ENCODE data around the gene MRPS14. TPM values are rescaled to one million over a fixed set of nuclear protein-coding genes. Genes with fewer than 3 reads are reported as not detected.
"Not testable (repeated sequence)": the region's sequence is repeated elsewhere in the genome, so short reads cannot be mapped to it uniquely, and the experiment has no call there.

Gene MRPS14
- total RNA-seq, 1 donor from 2014 or later = 27.8 TPM

DNA sequence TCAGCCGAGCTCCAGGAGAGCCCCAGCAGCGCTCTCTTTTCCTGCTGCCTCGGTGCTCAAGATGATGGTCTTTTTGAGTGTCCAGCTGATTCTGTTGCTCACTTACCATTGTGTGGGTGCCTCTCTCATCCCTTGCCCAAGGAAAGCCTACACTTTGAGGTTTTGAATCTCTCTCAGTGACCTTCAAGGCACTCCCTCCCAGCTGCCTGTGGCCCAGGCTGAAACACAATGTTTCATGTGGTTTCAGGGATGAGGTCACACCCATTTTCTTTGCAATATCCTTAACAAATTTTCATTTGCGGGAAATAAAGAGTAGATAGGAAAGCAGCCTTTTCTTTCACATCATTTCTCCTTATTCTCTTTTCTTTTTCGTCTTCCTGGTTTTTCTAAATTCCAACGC is 12.6 kb upstream of the MRPS14 start:
- DNase-seq (no peak), ATAC-seq (ENCODE audit: poor library complexity) (no peak)
- intact Hi-C loops (cut with DNase I) = loop anchor here (10.0 kb wide), 1 partner anchor 289 kb away; no protein-coding TSS in a partner anchor

DNA sequence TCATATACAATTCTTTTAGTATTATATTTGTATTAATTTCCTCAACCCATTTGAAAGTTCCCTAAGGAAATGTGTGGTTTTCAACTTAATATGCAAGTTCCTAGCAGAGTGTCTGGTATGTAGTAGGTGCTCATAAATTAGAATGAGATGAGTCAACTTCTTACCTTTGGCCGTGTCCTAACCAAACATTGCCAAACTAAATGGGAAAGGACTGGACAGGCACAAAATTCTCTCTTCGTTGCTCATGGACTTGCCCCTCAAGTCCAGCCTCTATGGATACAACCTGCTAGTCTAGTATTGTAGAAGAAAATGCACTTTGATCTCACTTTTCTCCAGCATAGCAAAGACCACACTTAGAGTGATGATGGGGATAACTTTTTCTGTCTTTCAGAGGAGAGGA is 11.6 kb upstream of the MRPS14 start:
- DNase-seq = no peak
- no peak for ATAC-seq (ENCODE audit: poor library complexity)
- intact Hi-C loops (cut with DNase I) = loop anchor here (5.0 to 10.0 kb wide), 2 partner anchors 93 to 290 kb away; no protein-coding TSS in a partner anchor

DNA sequence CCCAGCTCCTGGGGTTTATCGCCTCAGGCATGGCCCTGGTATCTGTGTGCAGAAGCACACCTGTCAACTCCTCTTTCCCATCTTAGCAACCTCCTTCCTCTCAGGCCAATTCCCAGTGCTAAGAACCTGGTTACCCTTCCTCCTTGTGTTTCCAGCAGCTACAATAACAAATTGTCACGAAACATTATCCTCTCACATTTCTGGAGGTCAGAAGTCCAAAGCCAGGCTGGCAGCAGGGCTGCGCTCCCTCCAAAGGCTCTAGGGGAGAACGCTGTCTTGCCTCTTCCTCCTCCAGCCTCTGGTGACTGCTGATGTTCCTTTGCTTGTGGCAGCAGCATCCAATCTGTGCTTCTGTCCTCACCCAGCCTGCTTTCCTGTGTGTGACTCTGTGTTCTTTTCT is 10.7 kb upstream of the MRPS14 start:
- no peak for DNase-seq
- intact Hi-C loops (cut with DNase I) = loop anchor here (5.0 to 10.0 kb wide), 2 partner anchors 93 to 291 kb away; no protein-coding TSS in a partner anchor
- ATAC-seq (ENCODE audit: poor library complexity) = no peak

DNA sequence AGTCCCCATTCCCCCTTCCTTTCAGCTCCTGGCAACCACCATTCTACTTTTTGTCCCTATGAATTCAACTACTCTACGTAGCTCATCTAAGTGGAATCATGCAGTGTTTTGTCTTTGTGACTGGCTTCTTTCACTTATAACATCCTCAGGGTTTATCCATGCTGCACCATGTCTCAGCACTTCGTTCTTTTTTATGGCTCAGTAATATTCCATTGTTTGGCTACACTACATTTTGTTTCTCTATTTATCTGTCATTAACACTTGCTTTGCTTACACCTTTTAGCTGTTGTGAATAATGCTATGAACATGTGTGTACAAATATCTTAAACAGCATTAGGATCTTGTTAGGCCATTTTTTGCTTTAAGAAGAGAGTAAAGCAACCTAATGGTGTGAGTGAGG is 1.5 kb upstream of the MRPS14 start:
- DNase-seq = no peak
- no peak for ATAC-seq (ENCODE audit: poor library complexity)
- intact Hi-C loops (cut with DNase I) = no loop called here

DNA sequence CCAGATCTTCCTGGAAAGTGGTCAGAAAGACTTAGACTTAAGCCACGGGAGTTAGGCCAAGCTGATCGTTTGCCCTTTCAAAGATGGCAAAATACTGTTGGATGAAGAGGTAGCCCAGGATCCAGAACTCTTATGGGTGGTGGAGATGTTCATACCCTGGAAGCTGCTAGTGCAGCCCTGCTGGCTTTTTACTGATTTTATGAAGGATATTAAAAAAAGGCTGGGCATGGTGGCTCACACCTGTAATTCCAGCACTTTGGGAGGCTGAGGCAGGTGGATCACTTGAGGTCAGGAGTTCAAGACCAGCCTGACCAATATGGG is 657 bp upstream of the MRPS14 start:
- ATAC-seq (ENCODE audit: poor library complexity); intact Hi-C loops (cut with DNase I); DNase-seq: not testable (repeated sequence)

DNA sequence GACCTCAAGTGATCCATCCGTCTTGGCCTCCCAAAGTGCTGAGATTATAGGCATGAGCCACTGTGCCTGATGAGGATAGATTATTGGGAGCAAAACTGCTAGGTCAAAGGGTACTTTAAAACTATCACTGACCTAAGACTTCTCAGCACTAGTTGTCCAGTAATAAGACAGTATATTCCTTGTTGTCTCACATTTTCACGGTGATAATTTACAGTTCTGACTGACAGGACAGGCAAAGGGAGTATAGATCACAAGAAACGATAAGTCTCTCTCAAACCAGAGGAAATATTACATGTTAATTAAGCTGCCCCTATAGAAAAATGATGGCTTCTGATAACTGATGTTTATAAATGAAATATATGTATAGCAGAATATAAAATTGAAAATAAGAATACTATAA is 3.7 kb downstream of the MRPS14 start:
- DNase-seq = no peak
- intact Hi-C loops (cut with DNase I) = no loop called here
- ATAC-seq (ENCODE audit: poor library complexity) = no peak

DNA sequence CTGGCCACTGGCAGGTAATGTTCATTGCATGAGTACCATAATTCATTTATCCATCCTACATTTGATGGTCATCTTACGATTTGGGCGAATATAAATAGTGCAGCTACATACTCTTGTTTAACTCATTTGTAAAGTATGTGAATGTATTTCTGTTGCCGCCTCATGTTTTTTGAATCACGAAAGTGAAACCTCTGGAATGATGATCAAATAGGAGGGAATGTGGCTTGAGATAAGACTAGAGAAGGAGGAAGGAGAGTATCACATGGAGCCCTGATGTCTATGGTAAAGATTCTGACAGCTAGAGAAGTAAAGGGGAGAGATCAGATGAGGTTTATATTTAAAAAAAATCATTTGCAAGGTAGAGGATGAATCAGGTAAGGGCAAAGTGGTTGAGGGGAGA is 8.0 kb downstream of the MRPS14 start:
- DNase-seq (no peak), ATAC-seq (ENCODE audit: poor library complexity) (no peak)
- intact Hi-C loops (cut with DNase I) = no loop called here

DNA sequence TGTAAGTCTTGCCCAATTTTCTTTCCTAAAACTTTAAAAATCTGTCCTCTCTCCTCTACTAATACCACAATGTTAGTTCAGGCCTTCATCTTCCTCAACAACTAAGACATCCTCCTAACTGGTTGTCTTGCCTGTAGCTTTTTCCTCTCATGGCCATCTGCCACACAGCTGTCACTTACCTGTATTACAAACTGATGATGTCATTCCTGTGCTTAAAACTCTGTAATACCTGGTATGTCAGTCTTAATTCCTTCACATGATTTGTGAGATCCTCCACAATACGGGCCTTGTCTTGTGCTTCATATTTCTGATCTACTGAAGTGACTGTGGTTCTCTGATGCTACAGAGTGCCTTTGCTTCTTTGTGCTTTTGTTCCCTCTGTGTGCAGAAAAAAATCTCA is 9.8 kb downstream of the MRPS14 start:
- ATAC-seq (ENCODE audit: poor library complexity) = no peak
- intact Hi-C loops (cut with DNase I) = no loop called here
- no peak for DNase-seq

DNA sequence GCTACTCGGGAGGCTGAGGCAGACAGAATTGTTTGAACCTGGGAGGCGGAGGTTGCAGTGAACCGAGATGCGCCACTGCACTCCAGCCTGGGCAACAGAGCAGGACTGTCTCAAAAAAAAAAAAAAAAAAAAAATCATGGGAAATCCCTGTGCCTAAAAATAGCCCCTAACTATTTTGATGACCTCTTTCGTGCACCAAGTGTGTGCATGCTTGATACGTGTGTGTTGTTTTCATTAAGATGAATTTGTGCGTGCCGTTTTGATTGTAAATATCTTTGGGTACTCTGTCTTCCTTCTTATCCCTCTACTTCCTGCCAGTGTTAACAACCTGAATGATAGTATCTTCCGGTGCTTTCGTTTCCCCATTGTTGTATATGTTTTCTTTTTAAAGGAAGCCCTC is 13.7 kb downstream of the MRPS14 start:
- ATAC-seq (ENCODE audit: poor library complexity) (peak; percentile 27), DNase-seq (no peak)
- intact Hi-C loops (cut with DNase I) = no loop called here

DNA sequence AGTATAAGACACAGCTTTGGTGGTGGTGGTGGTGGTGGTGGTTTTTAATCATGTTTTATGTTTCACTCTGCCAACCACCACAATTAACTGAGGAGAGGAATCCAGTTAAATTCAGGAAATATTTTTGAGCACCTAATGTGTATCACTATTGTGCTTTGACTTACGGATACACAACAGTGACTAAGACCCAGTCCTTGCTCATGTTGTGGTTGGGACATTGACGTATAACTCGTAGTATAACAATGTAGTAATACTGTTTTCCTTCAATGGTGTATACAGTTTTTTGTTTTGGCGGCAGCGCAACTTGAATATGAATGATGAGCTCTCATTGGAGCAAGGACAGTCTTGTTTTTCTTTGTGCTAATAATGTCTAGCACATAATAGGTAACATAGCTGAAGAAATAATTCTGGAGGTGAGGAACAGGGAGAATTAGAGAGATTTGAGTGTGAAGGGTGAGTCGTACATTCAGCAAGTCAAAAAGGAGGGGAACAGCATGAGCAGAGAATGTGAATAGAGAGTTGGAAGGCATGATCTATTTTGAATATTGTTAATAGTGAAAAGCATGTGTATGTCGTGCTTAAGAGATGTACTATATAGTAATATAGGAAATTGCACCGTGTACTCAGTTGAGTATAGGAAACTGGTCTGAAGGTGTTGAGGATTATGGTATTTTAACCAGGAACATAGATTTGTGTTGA is 18.0 kb downstream of the MRPS14 start:
- intact Hi-C loops (cut with DNase I) = no loop called here
- DNase-seq (no peak), ATAC-seq (ENCODE audit: poor library complexity) (no peak)

DNA sequence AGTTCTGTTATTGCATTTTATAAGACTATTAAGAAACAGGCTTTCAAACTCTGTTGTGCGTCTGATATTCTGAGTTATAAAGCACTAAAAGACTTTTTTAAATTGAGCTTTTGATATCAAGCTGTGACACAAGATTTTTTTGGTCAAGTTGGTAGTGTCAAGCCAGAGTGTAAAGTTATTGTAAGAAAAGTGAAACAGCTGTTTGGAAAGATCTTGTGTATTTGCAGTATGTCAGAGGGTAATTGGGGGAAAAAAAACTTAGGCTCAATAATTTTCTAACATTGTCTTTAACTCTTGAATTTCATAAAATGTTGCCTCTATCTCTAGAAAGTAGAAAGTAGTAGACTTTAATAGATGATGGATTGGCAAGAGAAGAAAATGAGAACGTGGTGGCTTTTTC is 19.7 kb downstream of the MRPS14 start:
- no peak for ATAC-seq (ENCODE audit: poor library complexity)
- intact Hi-C loops (cut with DNase I) = no loop called here

DNA sequence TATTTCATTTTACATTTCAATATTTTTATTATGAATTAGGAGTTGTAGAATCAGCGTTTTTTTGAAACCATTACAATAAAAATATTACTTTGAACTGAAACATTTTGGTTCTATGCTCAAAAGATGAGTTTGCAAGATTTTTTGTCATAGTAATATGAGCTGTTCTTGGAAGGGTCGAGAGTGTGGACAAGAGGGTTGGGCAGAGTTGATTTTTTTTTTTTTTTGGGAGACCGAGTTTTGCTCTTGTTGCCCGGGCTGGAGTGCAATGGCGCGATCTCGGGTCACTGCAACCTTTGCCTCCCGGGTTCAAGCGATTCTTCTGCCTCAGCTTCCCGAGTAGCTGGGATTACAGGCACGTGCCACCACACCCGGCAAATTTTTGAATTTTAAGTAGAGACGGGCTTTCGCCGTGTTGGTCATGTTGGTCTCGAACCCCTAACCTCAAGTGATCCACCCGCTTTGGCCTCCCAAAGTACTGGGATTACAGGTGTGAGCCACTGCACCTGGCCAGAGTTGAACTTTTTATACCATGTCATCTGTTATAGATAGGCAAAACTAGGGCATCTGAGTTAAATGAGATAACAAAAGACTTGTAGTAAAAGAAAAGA is 20.2 kb downstream of the MRPS14 start:
- intact Hi-C loops (cut with DNase I) = no loop called here
- no peak for DNase-seq
- ATAC-seq (ENCODE audit: poor library complexity) = no peak

More for the DNA sequence above, 19.7 kb downstream of the MRPS14 start:
- no peak for DNase-seq

DNA sequence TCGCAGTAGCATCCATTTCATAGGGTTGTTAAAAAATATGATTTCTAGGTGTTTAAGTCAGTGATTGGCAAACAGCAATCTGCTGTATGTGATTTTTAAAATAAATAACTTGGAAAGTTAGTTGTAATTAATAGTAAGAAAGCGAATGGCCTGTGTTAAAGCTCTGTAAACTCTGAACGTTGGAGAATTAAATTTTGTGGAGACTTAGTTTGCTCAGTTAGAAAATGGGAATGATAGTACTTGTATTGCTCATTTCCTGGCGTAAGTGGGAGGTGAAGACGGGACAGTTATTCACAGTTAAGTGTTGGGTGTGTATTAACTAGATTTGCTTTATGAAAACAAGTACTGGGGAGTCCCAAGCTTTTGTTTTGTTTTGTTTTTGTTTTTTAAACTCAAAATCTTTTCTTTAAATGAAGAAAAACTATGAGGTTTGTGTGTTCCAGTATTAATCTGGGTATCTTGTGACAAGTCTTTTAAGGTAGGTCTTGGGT is 22.5 kb downstream of the MRPS14 start:
- intact Hi-C loops (cut with DNase I) = no loop called here
- ATAC-seq (ENCODE audit: poor library complexity) (no peak), DNase-seq (no peak)

DNA sequence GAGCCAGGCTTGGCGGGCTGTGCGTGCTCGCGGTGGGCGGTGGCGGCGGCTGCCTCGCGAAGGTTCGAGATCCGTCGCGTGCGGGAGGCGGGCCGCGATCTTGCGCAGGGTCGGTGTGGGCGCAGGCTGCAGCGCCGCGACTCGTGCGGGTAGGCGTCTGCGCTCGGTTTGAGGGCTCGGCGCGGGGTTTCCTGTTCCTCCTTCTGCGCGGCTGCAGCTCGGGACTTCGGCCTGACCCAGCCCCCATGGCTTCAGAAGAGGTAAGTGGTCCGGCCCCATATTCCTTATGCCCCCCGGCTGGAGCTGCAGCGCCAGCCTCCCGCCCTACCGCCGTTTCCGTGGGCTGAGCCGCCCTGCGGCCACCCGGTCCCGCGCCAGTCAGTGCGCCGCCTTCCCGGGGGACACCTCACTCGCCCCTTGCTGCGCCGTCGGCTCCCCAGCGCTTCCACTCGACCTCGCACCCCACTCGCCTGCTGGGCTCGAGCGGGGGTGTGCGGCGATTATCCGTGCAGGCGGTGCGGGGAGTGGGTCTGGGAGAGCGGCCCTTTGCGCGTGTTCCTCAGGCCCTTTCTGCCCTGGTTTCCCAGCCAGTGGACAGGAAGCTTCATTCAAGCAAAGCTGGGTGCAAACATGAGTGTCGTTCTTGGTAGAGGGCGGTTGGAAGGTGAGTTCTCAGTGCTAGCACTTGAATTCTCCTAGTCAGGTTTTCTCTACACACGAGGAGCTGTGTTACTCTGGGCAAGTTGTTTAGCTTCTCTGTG is 23.1 kb downstream of the MRPS14 start, which contains the start of gene CACYBP:
TSS of gene CACYBP (plus strand) at position 12 of the 761 bp plus-strand sequence. CDS start at position 246, 234 bp downstream.
- DNase-seq (no peak), ATAC-seq (ENCODE audit: poor library complexity) (peak; percentile 28)
- intact Hi-C loops (cut with DNase I) = no loop called here

DNA sequence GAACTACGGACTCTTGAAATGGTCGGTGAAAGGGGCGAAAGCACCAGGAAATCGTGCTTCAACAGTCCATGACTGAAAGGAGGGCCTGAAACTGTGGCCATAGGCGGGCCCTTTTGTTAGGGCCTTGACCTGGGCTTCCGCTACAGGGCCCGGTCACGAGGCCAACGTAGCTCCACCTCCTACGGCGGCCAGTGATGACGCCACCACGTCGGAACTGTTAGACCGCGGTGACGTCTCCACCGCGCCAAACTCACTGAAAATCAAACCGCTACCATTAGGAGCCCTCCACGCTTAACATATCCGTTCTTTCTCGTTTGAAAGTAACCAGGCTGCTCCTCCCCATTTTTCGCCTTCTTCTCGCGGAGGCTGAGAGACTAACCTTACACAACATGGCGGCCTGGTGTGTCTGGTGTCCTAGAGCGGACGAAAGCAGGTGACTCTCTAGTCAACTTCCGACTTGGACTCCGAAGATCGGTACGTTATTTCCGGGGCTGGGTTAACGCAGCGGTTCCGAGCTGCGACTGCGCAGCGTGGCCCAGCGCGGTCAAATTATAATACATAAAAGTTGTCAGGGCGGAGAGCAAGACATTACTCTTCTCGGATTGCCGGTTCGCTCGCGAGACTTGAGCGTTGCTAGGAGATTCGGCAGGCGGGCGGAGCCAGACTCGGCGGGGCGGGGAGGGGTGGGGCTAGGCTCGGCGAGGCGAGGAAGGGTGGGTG is 23.8 kb downstream of the MRPS14 start:
- intact Hi-C loops (cut with DNase I) = no loop called here

DNA sequence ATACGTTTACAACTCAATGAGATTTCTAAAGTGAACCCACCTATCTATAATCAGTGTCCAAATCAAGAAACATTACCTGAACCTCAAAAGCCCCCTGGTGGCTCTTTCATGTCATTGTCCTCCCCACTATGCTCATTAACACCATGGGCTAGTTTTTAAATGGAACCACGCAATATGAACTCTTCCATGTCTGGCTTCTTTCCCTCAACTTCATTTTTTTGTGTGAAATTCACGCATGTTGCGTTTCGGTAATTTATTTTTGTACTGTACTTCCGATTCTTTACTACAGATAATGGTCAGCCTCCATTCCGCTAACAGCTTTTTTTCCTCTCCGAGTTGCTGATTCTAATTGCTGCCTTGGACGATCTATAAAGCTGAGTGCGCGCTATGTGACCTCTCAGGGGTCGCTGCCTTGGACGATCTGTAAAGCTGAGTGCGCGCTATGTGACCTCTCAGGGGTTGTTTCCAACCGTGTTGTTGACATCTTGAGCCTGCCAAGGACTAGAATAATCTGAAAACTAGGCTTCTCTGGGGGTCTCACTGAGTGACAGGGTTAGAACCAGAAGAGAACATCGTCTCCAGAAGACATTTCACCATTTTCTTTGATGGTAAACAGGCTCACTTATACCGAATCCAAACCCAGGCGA is 24.5 kb downstream of the MRPS14 start:
- intact Hi-C loops (cut with DNase I) = no loop called here
- no peak for DNase-seq
- peak; percentile 0 for ATAC-seq (ENCODE audit: poor library complexity)

More for the DNA sequence above, 23.8 kb downstream of the MRPS14 start:
- peak; percentile 92 for ATAC-seq (ENCODE audit: poor library complexity)
- peak; percentile 98 for DNase-seq

DNA sequence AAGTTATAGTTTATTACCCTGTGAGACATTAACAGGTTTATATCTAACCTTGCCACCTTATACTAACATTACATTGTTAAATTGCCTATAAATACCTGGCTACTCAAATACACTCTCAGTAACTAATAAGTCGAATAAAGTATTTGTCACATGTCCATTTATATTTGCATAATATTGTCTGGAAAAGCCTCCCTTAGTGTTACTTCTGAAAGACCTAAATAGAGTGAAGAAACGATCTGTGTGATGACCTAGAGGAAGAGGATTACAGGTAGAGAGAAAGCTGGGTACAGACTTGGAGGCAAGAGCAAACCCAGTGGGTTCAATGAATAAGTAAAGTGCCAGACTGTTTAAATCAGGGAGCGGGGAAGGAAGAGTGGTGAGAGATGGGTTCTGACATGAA is 26.2 kb downstream of the MRPS14 start:
- DNase-seq = no peak
- intact Hi-C loops (cut with DNase I) = no loop called here
- no peak for ATAC-seq (ENCODE audit: poor library complexity)

DNA sequence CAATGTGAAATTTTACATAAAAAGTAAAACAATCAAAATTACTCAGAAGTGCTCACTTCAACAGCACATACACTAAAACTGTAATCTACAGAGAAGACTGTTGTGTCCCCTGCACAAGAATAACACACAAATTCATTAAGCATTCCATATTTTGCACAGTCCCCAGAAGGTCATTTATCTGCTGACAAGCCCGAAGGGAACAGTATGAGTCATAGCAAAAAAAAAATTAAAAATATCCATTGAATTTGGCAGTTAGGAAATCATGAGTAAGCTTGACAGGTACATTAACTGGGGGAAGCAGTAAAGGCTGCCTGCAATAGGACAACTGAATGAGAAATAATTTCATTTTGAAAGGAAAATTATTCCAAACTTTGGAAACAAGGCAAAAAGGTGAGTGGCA is 26.7 kb downstream of the MRPS14 start:
- ATAC-seq (ENCODE audit: poor library complexity) (no peak), DNase-seq (no peak)
- intact Hi-C loops (cut with DNase I) = no loop called here

DNA sequence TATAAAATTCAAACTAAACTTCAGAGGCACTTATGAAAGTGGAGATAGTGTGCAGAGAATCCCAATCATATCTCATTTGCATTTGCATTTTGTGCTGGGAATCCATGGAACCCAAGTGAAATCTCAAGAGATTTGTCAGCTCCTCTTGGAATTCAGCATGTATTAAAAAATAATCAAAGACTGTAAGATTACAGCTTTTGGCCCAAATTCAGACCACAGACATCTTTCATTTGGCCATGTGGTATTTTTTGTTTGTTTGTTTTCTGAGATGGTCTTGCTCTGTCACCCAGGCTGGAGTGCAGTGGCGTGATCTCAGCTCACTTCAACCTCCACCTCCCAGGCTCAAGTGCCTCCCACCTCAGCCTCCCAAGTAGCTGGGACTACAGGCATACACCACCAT is 27.3 kb downstream of the MRPS14 start:
- no peak for DNase-seq
- ATAC-seq (ENCODE audit: poor library complexity) = no peak
- intact Hi-C loops (cut with DNase I) = no loop called here

Data from Right ventricle myocardium superior (tissue), 1 donor.